IMR-90 (cell line): ENCODE measurements around the gene PDGFA. TPM values are rescaled to one million over a fixed set of nuclear protein-coding genes. Genes with fewer than 3 reads are reported as not detected.

Experiments used
- ATAC-seq: fragments of 200-7000 bp; cut with Tn5 transposase; 2 replicates; pipeline ENCODE4 v1.9.1; 2020; ENCODE audit warnings: low read depth, mild to moderate bottlenecking, moderate library complexity
- BruUV-seq: library from RNA; stranded (reverse); fragments of 400-500 nt; replicated peaks from 2 replicates; lab custom pipeline; 2021; lab: Mats Ljungman, UMichigan
- CTCF ChIA-PET: fragments of 300-600 bp; formaldehyde crosslinking; extraction: SDS; loops from one replicate; lab custom pipeline; 2021; ENCODE audit warnings: antibody characterized with exemption; lab: Yijun Ruan, JAX
- POLR2A ChIA-PET: fragments of 300-600 bp; sonication (Branson Sonifier 250); formaldehyde crosslinking; loops from one replicate; lab custom pipeline; 2022; ENCODE audit warnings: antibody characterized with exemption; ENCODE audit not compliant: unreplicated experiment; lab: Charles Lee
- DNase-seq: peaks from one replicate; pipeline ENCODE4 v3.0.0; 2013
- H2AFZ ChIP-seq: replicated peaks from 2 replicates; pipeline ENCODE3; 2013; ENCODE audit warnings: low read length, mild to moderate bottlenecking; ENCODE audit not compliant: poor library complexity
- H2AK5ac ChIP-seq: 2 replicates; pipeline ENCODE4 v1.6.1; 2013; ENCODE audit warnings: low read depth, low read length, inconsistent platforms
- H2AK9ac ChIP-seq: replicated peaks from 2 replicates; pipeline ENCODE3; 2013; ENCODE audit warnings: mild to moderate bottlenecking, low read depth, low read length, moderate library complexity; ENCODE audit not compliant: poor library complexity
- H2BK120ac ChIP-seq: 2 replicates; pipeline ENCODE4 v1.6.1; 2013; ENCODE audit warnings: low read depth, low read length, inconsistent platforms
- H2BK15ac ChIP-seq: 3 replicates; pipeline ENCODE4 v1.6.1; 2013; ENCODE audit warnings: low read depth, low read length, inconsistent platforms
- H2BK20ac ChIP-seq: 2 replicates; pipeline ENCODE4 v1.6.1; 2013; ENCODE audit warnings: low read depth, mild to moderate bottlenecking, inconsistent platforms, low read length, moderate library complexity
- H2BK5ac ChIP-seq: 2 replicates; pipeline ENCODE4 v1.6.1; 2013; ENCODE audit warnings: mild to moderate bottlenecking, low read depth, low read length, inconsistent platforms; ENCODE audit not compliant: poor library complexity, severe bottlenecking
- H3K14ac ChIP-seq: replicated peaks from 2 replicates; pipeline ENCODE4 v1.6.1; 2013; ENCODE audit warnings: low read depth, low read length, inconsistent platforms
- H3K18ac ChIP-seq: 2 replicates; pipeline ENCODE4 v1.6.1; 2013; ENCODE audit warnings: low read depth, low read length, control low read depth
- H3K23ac ChIP-seq: 2 replicates; pipeline ENCODE4 v1.6.1; 2013; ENCODE audit warnings: low read depth, low read length, inconsistent platforms
- H3K27ac ChIP-seq: 2 replicates; pipeline ENCODE4 v1.5.1; 2013; ENCODE audit warnings: mild to moderate bottlenecking, control low read depth, low read length; ENCODE audit not compliant: insufficient read depth
- H3K27me3 ChIP-seq: 2 replicates; pipeline ENCODE4 v1.6.1; 2013; ENCODE audit warnings: low read length; ENCODE audit not compliant: control insufficient read depth, insufficient read depth
- H3K36me3 ChIP-seq: 2 replicates; pipeline ENCODE4 v1.6.1; 2013; ENCODE audit warnings: low read length, mixed read lengths; ENCODE audit not compliant: control insufficient read depth, insufficient read depth
- H3K4ac ChIP-seq: 2 replicates; pipeline ENCODE4 v1.6.1; 2013; ENCODE audit warnings: low read depth, low read length, inconsistent platforms
- H3K4me1 ChIP-seq: 2 replicates; pipeline ENCODE4 v1.6.1; 2013; ENCODE audit warnings: low read length, mixed read lengths; ENCODE audit not compliant: control insufficient read depth, insufficient read depth
- H3K4me2 ChIP-seq: 2 replicates; pipeline ENCODE4 v1.6.1; 2013; ENCODE audit warnings: low read depth, mild to moderate bottlenecking, control low read depth, low read length, moderate library complexity
- H3K4me3 ChIP-seq: 2 replicates; pipeline ENCODE4 v1.5.1; 2013; ENCODE audit warnings: low read depth, mild to moderate bottlenecking, control low read depth, low read length, moderate library complexity; ENCODE audit not compliant: insufficient read depth
- H3K56ac ChIP-seq: 2 replicates; pipeline ENCODE4 v1.6.1; 2013; ENCODE audit warnings: low read length, inconsistent platforms; ENCODE audit not compliant: insufficient read depth; ENCODE audit errors: extremely low read depth
- H3K79me1 ChIP-seq, 2 experiments: 2 replicates each; pipeline ENCODE4 v1.6.1; 2013; ENCODE audit warnings: low read length in 2 of 2, inconsistent platforms in 1 of 2, low read depth in 1 of 2
- H3K9ac ChIP-seq: 2 replicates; pipeline ENCODE4 v1.6.1; 2013; ENCODE audit warnings: low read depth, low read length, control low read depth
- H3K9me1 ChIP-seq: 2 replicates; pipeline ENCODE4 v1.6.1; 2013; ENCODE audit warnings: low read length, inconsistent platforms; ENCODE audit not compliant: insufficient read depth
- H3K9me3 ChIP-seq: 2 replicates; pipeline ENCODE4 v1.6.1; 2013; ENCODE audit warnings: low read length; ENCODE audit not compliant: control insufficient read depth, insufficient read depth
- H4K20me1 ChIP-seq: 2 replicates; pipeline ENCODE4 v1.6.1; 2013; ENCODE audit warnings: low read length, inconsistent platforms; ENCODE audit not compliant: insufficient read depth
- H4K5ac ChIP-seq: 2 replicates; pipeline ENCODE4 v1.6.1; 2013; ENCODE audit warnings: mild to moderate bottlenecking, low read depth, low read length, control low read depth
- H4K8ac ChIP-seq, 2 experiments: 2 replicates each; pipeline ENCODE4 v1.6.1; 2013; ENCODE audit warnings: low read depth in 2 of 2, low read length in 2 of 2, control low read depth in 1 of 2, inconsistent platforms in 1 of 2
- H4K91ac ChIP-seq: 2 replicates; pipeline ENCODE4 v1.6.1; 2013; ENCODE audit warnings: low read depth, low read length, inconsistent platforms; ENCODE audit not compliant: insufficient read depth
- CEBPB ChIP-seq: IDR thresholded peaks from 2 replicates; pipeline ENCODE4 v1.6.1; 2012; ENCODE audit warnings: low read depth, low read length, improper control_type of control experiment
- CHD1 ChIP-seq: IDR thresholded peaks from 2 replicates; pipeline ENCODE4 v1.6.1; 2012; ENCODE audit warnings: low read depth, low read length, improper control_type of control experiment
- CTCF ChIP-seq: conservative IDR thresholded peaks from 2 replicates; pipeline ENCODE4 v1.5.1; 2012; ENCODE audit warnings: mild to moderate bottlenecking, low read depth, low read length, improper control_type of control experiment
- ELK1 ChIP-seq: fragments of 150-350 bp; IDR thresholded peaks from 2 replicates; pipeline ENCODE4 v1.6.1; 2016; ENCODE audit warnings: low read depth, mild to moderate bottlenecking, low read length, moderate library complexity, borderline replicate concordance
- MAFK ChIP-seq: IDR thresholded peaks from 2 replicates; pipeline ENCODE4 v1.6.1; 2012; ENCODE audit warnings: low read depth, low read length, improper control_type of control experiment
- SMC3 ChIP-seq: fragments of 150-350 bp; IDR thresholded peaks from 2 replicates; pipeline ENCODE4 v1.6.1; 2016; ENCODE audit warnings: low read depth, mild to moderate bottlenecking, antibody characterized with exemption, low read length, moderate library complexity
- WGBS, 2 experiments: methylation state at CpG; one replicate each; pipeline versions ENCODE4 v1.1.5 to v1.1.7; 2013; ENCODE audit warnings: missing lambda C conversion rate in 2 of 2; ENCODE audit not compliant: insufficient read length in 1 of 2; ENCODE audit errors: extremely low coverage in 2 of 2; 5-methylcytosine and 5-hydroxymethylcytosine counted together
- dilution Hi-C: fragments of 300-500 bp; cut with HindIII; formaldehyde crosslinking; loops from one replicate; pipeline ENCODE4 v1.14.3; 2018; ENCODE audit warnings: low sequenced_read_pairs; ENCODE audit not compliant: unreplicated experiment
- in situ Hi-C: fragments of 300-500 bp; cut with MboI; formaldehyde crosslinking; loops from 3 replicates; pipeline ENCODE4 v1.14.3; 2019; ENCODE audit warnings: low sequenced_read_pairs, inconsistent platforms, mixed read lengths
- intact Hi-C: fragments of 100-400 bp; cut with micrococcal nuclease; formaldehyde crosslinking; loops from 2 replicates; pipeline ENCODE4 v1.10.0; 2022
- polyA plus RNA-seq, 3 experiments: library from polyadenylated mRNA; depleted of rRNA; stranded (reverse); fragments of >200 nt; gene quantifications; 2 replicates each; pipeline ENCODE4 v1.2.3, GENCODE V29; 2012; ENCODE audit warnings: low replicate concordance in 1 of 3
- total RNA-seq: library from RNA; depleted of rRNA; stranded (reverse); fragments of >200 nt; gene quantifications from 2 replicates; pipeline ENCODE4 v1.2.3, GENCODE V29; 2012

Gene PDGFA
- total and polyA plus RNA-seq, 2 of the 4 experiments (the other 2 are of a cell fraction) = 3.3 to 3.8 TPM

GRCh38 chr7:523347-524336, 4.0 kb upstream of the PDGFA start:
- Histone ChIP-seq H3K4ac (no peak overlapping the region), H2BK5ac (no peak overlapping the region), H3K27ac (no peak overlapping the region), H4K91ac (no peak overlapping the region), H4K20me1 (no peaks in the 10 kb centered on the region; the same call in 1 of the 2 replicates), H2BK20ac (no peak overlapping the region), H3K9me1 (no peaks in the 10 kb centered on the region), H3K4me3 (no peak overlapping the region), H3K9me3 (0 out of 2 replicates have a peak, but pooled peaks cover 3% of the 10 kb centered on the region), H3K56ac (no peak overlapping the region), H2AFZ (no peak overlapping the region), H4K8ac (no peak overlapping the region), H3K79me1 (no peaks in the 10 kb centered on the region), H3K4me2 (no peak overlapping the region), H3K4me1 (0 out of 2 replicates have a peak, but pooled peaks cover 3% of the 10 kb centered on the region), H2BK15ac (no peak overlapping the region), H2BK120ac (no peak overlapping the region), H4K5ac (no peak overlapping the region), H3K14ac (no peak overlapping the region), H3K18ac (no peak overlapping the region), H3K23ac (no peak overlapping the region), H2AK9ac (peak overlapping the region; percentile 42), H3K27me3 (peaks cover 40% of the 10 kb centered on the region), H3K9ac (no peak overlapping the region), H2AK5ac (no peak overlapping the region), H3K36me3 (no peaks in the 10 kb centered on the region)
- ChIA-PET CTCF (no interaction called here), POLR2A (no interaction called here)
- ATAC-seq = no peak
- dilution Hi-C loops (no loop called here), in situ Hi-C loops (no loop called here), intact Hi-C loops (no loop called here)
- no peak for TF ChIP-seq CEBPB
- TF ChIP-seq CHD1 = no peak
- TF ChIP-seq SMC3 = no peak
- no peak for TF ChIP-seq CTCF
- no peak for TF ChIP-seq ELK1
- TF ChIP-seq MAFK = no peak
- WGBS, 2 experiments = 67% methylated on average over 14 of the region's 28 CpGs; no CpG with 5 or more reads in 1 of the 2 experiments
- DNase-seq = no peak
- BruUV-seq = no TSS peak
